Tibial nerve (tissue), 4 donors: Measurements from ENCODE around the gene CEP95. TPM values are rescaled to one million over a fixed set of nuclear protein-coding genes. Genes with fewer than 3 reads are reported as not detected.
"Not testable (repeated sequence)": the region's sequence is repeated elsewhere in the genome, so short reads cannot be mapped to it uniquely, and the experiment has no call there.

Source experiments
- DNase-seq, 2 donors: peaks; one replicate each; pipeline ENCODE4 v3.0.0-alpha.2; 2019; ENCODE audit warnings: low spot score in 2 of 2
- H3K27ac ChIP-seq, 4 donors: fragments of 200-600 bp; sonication (generic) in 3 of 4; one replicate each; pipeline ENCODE4 v1.5.1; 2017 to 2019; ENCODE audit warnings: mild to moderate bottlenecking in 1 of 4
- H3K27me3 ChIP-seq, 2 donors: fragments of 200-600 bp; sonication (generic) in 1 of 2; one replicate each; pipeline versions ENCODE4 v1.5.1 to v1.6.0; 2017 to 2019
- H3K36me3 ChIP-seq, 3 donors: fragments of 200-600 bp; sonication (generic); one replicate each; pipeline ENCODE4 v1.5.1; 2018 to 2019
- H3K4me1 ChIP-seq, 4 donors: fragments of 200-600 bp; sonication (generic) in 3 of 4; one replicate each; pipeline ENCODE4 v1.5.1; 2017 to 2019
- H3K4me3 ChIP-seq, 4 donors: fragments of 200-600 bp; sonication (generic) in 3 of 4; one replicate each; pipeline ENCODE4 v1.5.1; 2017 to 2019; ENCODE audit warnings: mild to moderate bottlenecking in 1 of 4, moderate library complexity in 1 of 4
- H3K9me3 ChIP-seq, 4 donors: fragments of 200-600 bp; sonication (generic) in 3 of 4; one replicate each; pipeline ENCODE4 v1.5.1; 2017 to 2019
- CTCF ChIP-seq, 5 experiments: fragments of 200-600 bp in 3 of 5; fragments of 450-650 bp in 2 of 5; sonication (generic) in 3 of 5; IDR thresholded peaks; one replicate each; pipeline ENCODE4 v1.5.1; 2016 to 2019; ENCODE audit warnings: antibody characterized with exemption in 5 of 5, mild to moderate bottlenecking in 3 of 5, moderate library complexity in 2 of 5
- EP300 ChIP-seq, 2 donors: sonication (generic); formaldehyde crosslinking; IDR thresholded peaks; one replicate each; pipeline ENCODE4 v1.6.1; 2017; ENCODE audit warnings: antibody characterized with exemption in 2 of 2, mild to moderate bottlenecking in 1 of 2
- POLR2A ChIP-seq, 2 donors: fragments of 450-650 bp; IDR thresholded peaks; one replicate each; pipeline ENCODE4 v1.6.1; 2017; ENCODE audit warnings: antibody characterized with exemption in 2 of 2, mild to moderate bottlenecking in 2 of 2, moderate library complexity in 2 of 2
- WGBS, 2 donors: methylation state at CpG; one replicate each; pipeline ENCODE4 v1.1.5; 2018; 5-methylcytosine and 5-hydroxymethylcytosine counted together
- total RNA-seq, 4 donors: library from RNA; depleted of rRNA; stranded (reverse); fragments of >200 nt; gene quantifications; one replicate each; pipeline ENCODE4 v1.1.0, GENCODE V29; 2016

CEP95 gene
- total RNA-seq, 4 donors from 2014 or later, result 45.7 to 73.9 (median 59.3) TPM

DNA sequence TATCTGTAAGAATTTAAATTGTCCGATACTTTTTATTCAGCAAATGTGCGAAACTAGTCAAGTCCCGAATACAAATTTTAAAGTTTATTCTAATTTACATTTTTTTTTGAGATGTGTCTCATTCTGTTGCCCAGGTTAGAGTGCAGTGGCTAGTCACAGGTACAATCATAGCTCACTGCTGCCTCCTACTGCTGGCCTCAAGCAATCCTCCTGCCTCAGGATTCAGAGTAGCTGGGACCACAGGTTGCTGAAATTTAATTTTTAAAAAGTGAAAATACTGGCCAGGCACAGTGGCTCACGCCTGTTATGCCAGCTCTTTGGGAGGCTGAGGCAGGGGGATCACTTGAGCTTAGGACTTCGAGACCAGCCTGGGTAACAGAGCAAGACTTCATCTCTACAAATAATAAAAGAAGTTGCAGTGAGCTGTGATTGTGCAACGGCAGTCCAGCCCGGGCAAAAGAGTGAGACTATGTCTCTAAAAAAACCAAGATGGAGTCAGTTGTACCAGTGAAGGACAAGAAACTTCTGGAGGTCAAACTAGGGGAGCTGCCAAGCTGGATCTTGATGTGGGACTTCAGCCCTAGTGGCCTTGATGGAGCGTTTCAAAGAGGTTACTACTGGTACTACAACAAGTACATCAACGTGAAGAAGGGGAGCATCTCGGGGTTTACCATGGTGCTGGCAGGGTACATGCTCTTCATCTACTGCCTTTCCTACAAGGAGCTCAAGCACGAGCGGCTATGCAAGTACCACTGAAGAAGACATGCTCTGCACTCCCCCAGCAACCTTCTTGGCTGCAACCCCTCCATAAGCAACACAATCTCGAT lies 15.5 kb upstream of the CEP95 start:
- Histone ChIP-seq H3K4me1 (peaks cover 0 to 33% (median 16%) of the 10 kb centered on the region in 4 donors), H3K27ac (no peak overlapping the region), H3K36me3 (peaks cover 0 to 67% (median 0%) of the 10 kb centered on the region in 3 donors), H3K27me3 (no peaks in the 10 kb centered on the region), H3K4me3 (no peak overlapping the region), H3K9me3 (no peaks in the 10 kb centered on the region)
- 89 to 91% methylated on average over 13 of the region's 13 CpGs for WGBS, 2 donors
- DNase-seq, result no peak
- TF ChIP-seq CTCF (IDR thresholded peaks at IDR 0.05) (peak in 4 of 5 experiments; percentile 16 to 36 (median 28)), EP300 (IDR thresholded peaks at IDR 0.05) (no peak), POLR2A (IDR thresholded peaks at IDR 0.05) (no peak)

- 64 to 75% methylated on average over 3 of the region's 3 CpGs for WGBS, 2 donors
- Histone ChIP-seq H3K27ac (no peak overlapping the region), H3K27me3 (no peaks in the 10 kb centered on the region), H3K9me3 (no peaks in the 10 kb centered on the region), H3K4me3 (no peak overlapping the region), H3K36me3 (peaks cover 0 to 64% (median 0%) of the 10 kb centered on the region in 3 donors), H3K4me1 (peaks cover 0 to 33% (median 16%) of the 10 kb centered on the region in 4 donors)
- TF ChIP-seq POLR2A (IDR thresholded peaks at IDR 0.05) (no peak), CTCF (IDR thresholded peaks at IDR 0.05) (no peak), EP300 (IDR thresholded peaks at IDR 0.05) (no peak)
- DNase-seq, result no peak
Measured at GRCh38 chr17:64491994-64492393, 14.8 kb upstream of the CEP95 start.

DNA sequence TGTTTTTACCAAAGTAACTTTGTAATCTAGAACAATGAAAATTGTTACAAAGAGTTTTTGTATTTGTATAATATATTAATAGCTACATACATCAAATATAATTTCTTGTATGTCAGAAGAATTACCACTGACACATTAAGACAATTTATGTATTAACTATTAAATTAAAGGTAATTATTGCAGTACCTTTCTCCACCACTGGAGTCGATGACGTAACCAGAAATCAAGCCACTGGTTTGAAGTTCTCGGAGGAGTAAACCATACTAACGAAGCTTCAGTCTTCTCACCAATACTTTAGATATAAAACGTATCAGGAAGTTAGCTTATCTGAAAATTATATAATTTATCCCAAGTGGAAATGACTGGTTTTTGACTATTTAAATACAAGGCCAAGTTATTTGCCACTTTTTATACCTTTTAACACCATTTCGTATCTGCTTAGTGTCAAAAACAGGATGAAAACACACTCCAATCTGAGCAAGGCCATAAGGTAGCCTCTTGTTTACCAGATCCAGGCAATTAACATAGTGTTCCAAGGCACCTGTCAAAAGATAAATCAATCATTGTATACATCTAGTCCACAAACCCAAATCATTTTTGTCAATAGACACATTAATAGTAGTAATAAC lies 14.2 kb upstream of the CEP95 start:
- no peaks in the 10 kb centered on the region for H3K9me3 ChIP-seq
- 81 to 85% methylated on average over 6 of the region's 6 CpGs for WGBS, 2 donors
- H3K4me3 ChIP-seq, result no peak overlapping the region
- TF ChIP-seq CTCF (IDR thresholded peaks at IDR 0.05), result peak in 4 of 5 experiments; percentile 35 to 50 (median 38)
- TF ChIP-seq POLR2A (IDR thresholded peaks at IDR 0.05), result no peak
- no peak for TF ChIP-seq EP300 (IDR thresholded peaks at IDR 0.05)
- H3K36me3 ChIP-seq, result peaks cover 0 to 61% (median 0%) of the 10 kb centered on the region in 3 donors
- no peaks in the 10 kb centered on the region for H3K27me3 ChIP-seq
- DNase-seq, result no peak
- peaks cover 0 to 39% (median 16%) of the 10 kb centered on the region in 4 donors for H3K4me1 ChIP-seq
- H3K27ac ChIP-seq, result no peak overlapping the region

DNA sequence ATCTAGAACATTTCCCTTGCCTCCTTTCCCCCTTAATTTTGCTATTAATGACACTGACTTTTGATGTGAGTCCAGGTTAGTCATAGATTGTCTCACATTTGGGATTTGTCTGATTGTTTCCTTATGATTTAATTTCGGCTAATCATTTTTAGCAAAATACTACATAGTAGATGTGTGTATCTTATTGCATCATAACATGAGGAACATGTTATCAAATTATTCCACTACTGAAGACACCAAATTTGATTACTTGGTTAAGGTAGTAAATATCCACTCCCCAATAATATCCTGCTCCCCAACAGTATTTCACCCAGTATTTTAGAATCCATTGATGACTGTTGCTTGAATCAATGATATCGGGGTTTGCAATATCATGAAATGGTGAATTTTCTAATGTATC lies 12.7 kb upstream of the CEP95 start:
- no peak overlapping the region for H3K4me3 ChIP-seq
- peaks cover 0 to 57% (median 0%) of the 10 kb centered on the region in 3 donors for H3K36me3 ChIP-seq
- no peaks in the 10 kb centered on the region for H3K27me3 ChIP-seq
- no peak overlapping the region for H3K27ac ChIP-seq
- no peaks in the 10 kb centered on the region for H3K9me3 ChIP-seq
- H3K4me1 ChIP-seq, result peaks cover 0 to 54% (median 16%) of the 10 kb centered on the region in 4 donors
- no peak for DNase-seq
- WGBS, 2 donors, result 80 to 84% methylated on average over 2 of the region's 2 CpGs
- TF ChIP-seq EP300 (IDR thresholded peaks at IDR 0.05) (no peak), POLR2A (IDR thresholded peaks at IDR 0.05) (no peak), CTCF (IDR thresholded peaks at IDR 0.05) (no peak)

- not testable (repeated sequence) for H3K27ac ChIP-seq, H3K4me3 ChIP-seq, H3K9me3 ChIP-seq, DNase-seq, H3K27me3 ChIP-seq
- H3K4me1 ChIP-seq, result peaks cover 0 to 64% (median 17%) of the 10 kb centered on the region in 4 donors
- H3K36me3 ChIP-seq, result peaks cover 2 to 57% (median 10%) of the 10 kb centered on the region in 3 donors
- WGBS, 2 donors, result 93 to 94% methylated on average over 5 of the region's 5 CpGs
Measured at GRCh38 chr17:64495300-64495699, 11.5 kb upstream of the CEP95 start.
